OCI-LY1 (cell line): ENCODE results near the gene LHFPL2.

Experiments used
- H2AFZ ChIP-seq: fragments of 200-600 bp; sonication (generic), shearing (Covaris generic); 2 replicates; pipeline ENCODE4 v1.6.0; 2014; ENCODE audit warnings: antibody characterized with exemption, mild to moderate bottlenecking, low read length
- H3F3A ChIP-seq: fragments of 200-600 bp; sonication (generic), shearing (Covaris generic); 2 replicates; pipeline ENCODE4 v1.6.0; 2014; ENCODE audit warnings: mild to moderate bottlenecking, antibody characterized with exemption, low read length, moderate library complexity; ENCODE audit not compliant: insufficient read depth
- H3K27ac ChIP-seq: fragments of 200-600 bp; sonication (generic); 2 replicates; pipeline ENCODE4 v1.5.1; 2014; ENCODE audit warnings: low read length, mixed run types, mild to moderate bottlenecking, low read depth; ENCODE audit not compliant: poor library complexity, severe bottlenecking
- H3K27me3 ChIP-seq: fragments of 200-600 bp; sonication (generic); 2 replicates; pipeline ENCODE4 v1.6.0; 2014; ENCODE audit warnings: antibody characterized with exemption, mild to moderate bottlenecking, low read length, moderate library complexity; ENCODE audit not compliant: insufficient read depth
- H3K36me3 ChIP-seq: fragments of 200-600 bp; sonication (generic); 2 replicates; pipeline ENCODE4 v1.6.1; 2014; ENCODE audit warnings: mild to moderate bottlenecking, antibody characterized with exemption, low read length, moderate library complexity, mixed read lengths; ENCODE audit not compliant: insufficient read depth
- H3K4me1 ChIP-seq: fragments of 200-600 bp; sonication (generic); 2 replicates; pipeline ENCODE4 v1.5.1; 2014; ENCODE audit warnings: mild to moderate bottlenecking, low read length, moderate library complexity; ENCODE audit not compliant: insufficient read depth, severe bottlenecking
- H3K4me2 ChIP-seq: fragments of 200-600 bp; sonication (generic), shearing (Covaris generic); 2 replicates; pipeline ENCODE4 v1.6.1; 2014; ENCODE audit warnings: low read length
- H3K4me3 ChIP-seq: fragments of 200-600 bp; sonication (generic); 2 replicates; pipeline ENCODE4 v1.5.1; 2014; ENCODE audit warnings: low read length, low read depth, mild to moderate bottlenecking, mixed read lengths; ENCODE audit not compliant: poor library complexity, severe bottlenecking
- H3K79me2 ChIP-seq: fragments of 200-600 bp; shearing (Covaris generic); 2 replicates; pipeline ENCODE4 v1.6.1; 2016; ENCODE audit warnings: mixed run types, low read length, mixed read lengths; ENCODE audit not compliant: insufficient read depth
- H3K9ac ChIP-seq: fragments of 200-600 bp; sonication (generic), shearing (Covaris generic); 2 replicates; pipeline ENCODE4 v1.6.1; 2014; ENCODE audit warnings: mild to moderate bottlenecking, low read length, mixed read lengths
- H3K9me2 ChIP-seq: fragments of 200-600 bp; sonication (generic), shearing (Covaris generic); 2 replicates; pipeline ENCODE4 v1.6.1; 2014; ENCODE audit warnings: low read depth, mild to moderate bottlenecking, low read length, mixed read lengths
- H3K9me3 ChIP-seq: fragments of 200-600 bp; shearing (Covaris generic); 2 replicates; pipeline ENCODE4 v1.6.1; 2014; ENCODE audit warnings: low read length, mixed read lengths
- H4K20me1 ChIP-seq: fragments of 200-600 bp; sonication (generic), shearing (Covaris generic); 2 replicates; pipeline ENCODE4 v1.6.0; 2016; ENCODE audit warnings: mild to moderate bottlenecking, low read length; ENCODE audit not compliant: insufficient read depth
- CTCF ChIP-seq: fragments of 200-600 bp; sonication (generic), shearing (Covaris generic); IDR thresholded peaks from 2 replicates; pipeline ENCODE4 v1.5.1; 2017; ENCODE audit warnings: mild to moderate bottlenecking, antibody characterized with exemption, low read length, moderate library complexity, mixed read lengths
- EZH2 ChIP-seq: fragments of 200-600 bp; sonication (generic), shearing (Covaris generic); IDR thresholded peaks from 2 replicates; pipeline ENCODE4 v1.8.0; 2017; ENCODE audit warnings: borderline replicate concordance, mixed run types, mild to moderate bottlenecking, antibody characterized with exemption, low read length, moderate library complexity, mixed read lengths

Gene LHFPL2

GRCh38 chr5:78597974-78598371 lies 50.6 kb downstream of the LHFPL2 start:
- Histone ChIP-seq H3K36me3 (peaks cover 3% of the 10 kb centered on the region; the same call in 1 of the 2 replicates), H3K79me2 (peaks cover 7% of the 10 kb centered on the region; the same call in 1 of the 2 replicates), H2AFZ (no peak overlapping the region), H3K9me3 (no peaks in the 10 kb centered on the region), H3K9me2 (no peaks in the 10 kb centered on the region), H3K27ac (no peak overlapping the region), H3K9ac (no peak overlapping the region), H3K4me2 (no peak overlapping the region), H3K4me3 (no peak overlapping the region), H4K20me1 (no peaks in the 10 kb centered on the region), H3K27me3 (no peaks in the 10 kb centered on the region), H3F3A (no peaks in the 10 kb centered on the region), H3K4me1 (peaks cover 35% of the 10 kb centered on the region)
- TF ChIP-seq CTCF (no peak), EZH2 (no peak)

GRCh38 chr5:78597068-78597973 lies 51.3 kb downstream of the LHFPL2 start:
- H3K79me2 ChIP-seq: peaks cover 7% of the 10 kb centered on the region; the same call in 1 of the 2 replicates
- no peaks in the 10 kb centered on the region for H3F3A ChIP-seq
- no peaks in the 10 kb centered on the region for H3K9me3 ChIP-seq
- no peak overlapping the region for H3K4me2 ChIP-seq
- H3K9ac ChIP-seq: no peak overlapping the region
- peaks cover 41% of the 10 kb centered on the region for H3K4me1 ChIP-seq
- no peaks in the 10 kb centered on the region for H4K20me1 ChIP-seq
- H3K27me3 ChIP-seq: no peaks in the 10 kb centered on the region
- H3K9me2 ChIP-seq: no peaks in the 10 kb centered on the region
- no peak overlapping the region for H3K4me3 ChIP-seq
- no peak overlapping the region for H2AFZ ChIP-seq
- peaks cover 3% of the 10 kb centered on the region; the same call in 1 of the 2 replicates for H3K36me3 ChIP-seq
- no peak overlapping the region for H3K27ac ChIP-seq
- TF ChIP-seq CTCF (no peak), EZH2 (no peak)

GRCh38 chr5:78595458-78595921 lies 53.1 kb downstream of the LHFPL2 start:
- TF ChIP-seq EZH2: no peak
- no peak for TF ChIP-seq CTCF
- Histone ChIP-seq H3K27ac (peak overlapping the region; percentile 8), H3K36me3 (peaks cover 17% of the 10 kb centered on the region; the same call in 1 of the 2 replicates), H3K9me3 (no peaks in the 10 kb centered on the region), H3K79me2 (peaks cover 7% of the 10 kb centered on the region; the same call in 1 of the 2 replicates), H2AFZ (no peak overlapping the region), H3K4me2 (no peak overlapping the region), H3K4me3 (no peak overlapping the region), H3K9me2 (no peaks in the 10 kb centered on the region), H3K9ac (no peak overlapping the region; the same call in 1 of the 2 replicates), H3K4me1 (peaks cover 37% of the 10 kb centered on the region), H3K27me3 (no peaks in the 10 kb centered on the region), H4K20me1 (no peaks in the 10 kb centered on the region), H3F3A (no peaks in the 10 kb centered on the region)
